ENCODE data around the gene SIRT5.

GRCh38 chr6:13611715-13612114, 37.3 kb downstream of the SIRT5 start:
- TF ChIP-seq CEBPB (IDR thresholded peaks at IDR 0.05) (no peak), RARB (CRISPR knock-in tag; IDR thresholded peaks at IDR 0.05) (no peak), POLR2A (IDR thresholded peaks at IDR 0.05; ENCODE audit: low read length) (no peak)
- TF ChIP-seq, protein P1, sequence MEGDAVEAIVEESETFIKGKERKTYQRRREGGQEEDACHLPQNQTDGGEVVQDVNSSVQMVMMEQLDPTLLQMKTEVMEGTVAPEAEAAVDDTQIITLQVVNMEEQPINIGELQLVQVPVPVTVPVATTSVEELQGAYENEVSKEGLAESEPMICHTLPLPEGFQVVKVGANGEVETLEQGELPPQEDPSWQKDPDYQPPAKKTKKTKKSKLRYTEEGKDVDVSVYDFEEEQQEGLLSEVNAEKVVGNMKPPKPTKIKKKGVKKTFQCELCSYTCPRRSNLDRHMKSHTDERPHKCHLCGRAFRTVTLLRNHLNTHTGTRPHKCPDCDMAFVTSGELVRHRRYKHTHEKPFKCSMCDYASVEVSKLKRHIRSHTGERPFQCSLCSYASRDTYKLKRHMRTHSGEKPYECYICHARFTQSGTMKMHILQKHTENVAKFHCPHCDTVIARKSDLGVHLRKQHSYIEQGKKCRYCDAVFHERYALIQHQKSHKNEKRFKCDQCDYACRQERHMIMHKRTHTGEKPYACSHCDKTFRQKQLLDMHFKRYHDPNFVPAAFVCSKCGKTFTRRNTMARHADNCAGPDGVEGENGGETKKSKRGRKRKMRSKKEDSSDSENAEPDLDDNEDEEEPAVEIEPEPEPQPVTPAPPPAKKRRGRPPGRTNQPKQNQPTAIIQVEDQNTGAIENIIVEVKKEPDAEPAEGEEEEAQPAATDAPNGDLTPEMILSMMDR (IDR thresholded peaks at IDR 0.05) = no peak

Data from A549 (cell line).